Neural crest cell (in vitro differentiated cells): ENCODE measurements around the gene MICU1. TPM values are rescaled to one million over a fixed set of nuclear protein-coding genes. Genes with fewer than 3 reads are reported as not detected.
"Not testable (repeated sequence)": the region's sequence is repeated elsewhere in the genome, so short reads cannot be mapped to it uniquely, and the experiment has no call there.

ENCODE experiments used
- DNase-seq: peaks from one replicate; pipeline ENCODE4 v3.0.0; 2021; ENCODE audit warnings: low read depth, mixed read lengths, low spot score
- H3K27ac Mint-ChIP-seq: one replicate; pipeline ENCODE4 v1.8.0; 2021; ENCODE audit warnings: mild to moderate bottlenecking, mixed read lengths; ENCODE audit not compliant: unreplicated experiment
- H3K27me3 Mint-ChIP-seq: 2 replicates; pipeline ENCODE4 v1.8.0; 2021; ENCODE audit warnings: low read depth, mild to moderate bottlenecking, mixed read lengths
- H3K36me3 Mint-ChIP-seq: 2 replicates; pipeline ENCODE4 v1.8.0; 2021; ENCODE audit warnings: low read depth, mild to moderate bottlenecking, mixed read lengths
- H3K4me1 Mint-ChIP-seq: 2 replicates; pipeline ENCODE4 v1.8.0; 2021; ENCODE audit warnings: mixed read lengths
- H3K4me3 Mint-ChIP-seq: one replicate; pipeline ENCODE4 v1.8.0; 2021; ENCODE audit warnings: mild to moderate bottlenecking, mixed read lengths
- H3K9me3 Mint-ChIP-seq: 2 replicates; pipeline ENCODE4 v1.8.0; 2021; ENCODE audit warnings: mixed read lengths
- total RNA-seq: library from RNA; stranded (reverse); gene quantifications from 2 replicates; pipeline ENCODE4 v1.2.1, GENCODE V29; 2021
- TF ChIP-seq, protein P1 (sequence below): fragments of 200-600 bp; sonication (generic); conservative IDR thresholded peaks from 2 replicates; pipeline ENCODE4 v1.5.0; 2021; ENCODE audit warnings: antibody characterized with exemption, mild to moderate bottlenecking

The MICU1 gene
- total RNA-seq, 1 donor from 2014 or later: 34.1 TPM

DNA sequence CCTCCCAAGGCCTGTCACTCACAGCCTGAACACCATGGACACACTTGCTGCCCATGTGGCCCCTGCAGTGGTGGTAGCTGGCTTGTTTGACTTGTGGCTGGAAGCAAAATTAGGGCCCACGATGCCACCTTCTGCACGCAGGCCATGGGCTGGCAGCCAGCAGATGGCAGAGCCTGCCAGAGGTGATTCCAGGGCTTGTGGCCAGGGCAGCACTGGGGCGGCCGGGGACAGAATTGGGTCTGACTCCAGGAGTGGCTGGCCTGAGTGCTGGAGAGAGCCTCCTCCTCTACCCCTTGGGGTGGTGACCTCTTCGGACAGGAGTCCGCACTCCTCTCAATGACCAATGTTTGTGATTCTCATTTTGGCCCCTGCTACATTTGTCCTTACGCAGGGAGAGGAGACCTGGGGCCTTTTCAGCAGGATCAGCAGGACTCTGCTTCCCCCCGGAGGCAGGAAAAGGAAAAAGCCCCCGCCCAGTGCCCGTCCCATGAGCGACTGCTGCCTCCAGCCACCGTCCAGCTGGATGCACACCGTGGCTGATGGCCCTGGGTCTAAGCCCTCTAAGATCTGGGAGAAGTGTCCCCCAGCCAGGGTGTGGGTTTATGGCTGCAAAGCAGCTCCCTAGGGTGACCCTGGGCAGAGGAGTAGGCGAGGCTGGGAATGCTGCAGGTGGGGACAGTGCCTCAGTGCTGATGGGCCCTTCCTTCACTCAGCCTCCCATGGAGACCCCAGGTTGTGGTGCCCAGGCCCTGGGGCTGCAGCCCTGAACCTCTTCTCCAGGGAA, 297.6 kb downstream of the MICU1 start:
- Mint-ChIP-seq H3K27ac (peak overlapping the region; percentile 43), H3K36me3 (no peaks in the 10 kb centered on the region), H3K4me1 (peaks cover 71% of the 10 kb centered on the region)

DNA sequence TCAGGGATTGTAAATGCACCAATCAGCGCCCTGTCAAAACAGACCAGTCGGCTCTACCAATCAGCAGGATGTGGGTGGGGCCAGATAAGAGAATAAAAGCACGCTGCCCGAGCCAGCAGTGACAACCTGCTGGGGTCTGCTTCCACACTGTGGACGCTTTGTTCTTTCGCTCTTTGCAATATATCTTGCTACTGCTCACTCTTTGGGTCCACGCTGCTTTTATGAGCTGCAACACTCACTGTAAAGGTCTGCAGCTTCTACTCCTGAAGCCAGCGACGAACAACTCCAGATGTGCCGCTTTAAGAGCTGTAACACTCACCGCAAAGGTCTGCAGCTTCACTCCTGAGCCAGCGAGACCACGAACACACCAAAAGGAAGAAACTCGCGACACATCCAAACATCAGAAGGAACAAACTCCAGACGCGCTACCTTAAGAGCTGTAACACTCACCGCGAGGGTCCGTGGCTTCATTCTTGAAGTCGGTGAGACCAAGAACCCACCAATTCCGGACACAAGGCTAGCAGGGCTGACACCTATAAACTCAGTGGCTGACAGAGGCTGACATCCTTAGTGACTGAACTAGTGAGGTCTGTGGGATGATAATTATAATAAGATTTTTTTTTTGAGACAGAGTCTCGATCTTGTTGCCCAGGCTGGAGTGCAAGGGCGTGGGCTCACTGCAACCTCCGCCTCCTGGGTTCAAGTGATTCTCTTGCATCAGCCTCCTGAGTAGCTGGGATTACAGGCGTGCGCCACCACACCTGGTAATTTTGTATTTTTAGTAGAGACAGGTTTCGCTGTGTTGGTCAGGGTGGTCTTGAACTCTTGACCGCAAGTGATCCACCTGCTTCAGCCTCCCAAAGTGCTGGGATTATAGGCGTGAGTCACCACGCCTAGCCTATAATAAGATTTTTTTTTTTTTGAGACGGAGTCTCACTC, 298.9 kb downstream of the MICU1 start:
- not testable (repeated sequence) for H3K9me3 Mint-ChIP-seq, H3K36me3 Mint-ChIP-seq, H3K27me3 Mint-ChIP-seq, DNase-seq
- H3K4me3 Mint-ChIP-seq: peak overlapping the region; percentile 81
- peaks cover 59% of the 10 kb centered on the region for H3K4me1 Mint-ChIP-seq
- H3K27ac Mint-ChIP-seq: peak overlapping the region; percentile 88

More for the DNA sequence above, 297.6 kb downstream of the MICU1 start:
- Mint-ChIP-seq H3K9me3 (no peaks in the 10 kb centered on the region), H3K4me3 (peak overlapping the region; percentile 27), H3K27me3 (peaks cover 2% of the 10 kb centered on the region)
- TF ChIP-seq, protein P1, sequence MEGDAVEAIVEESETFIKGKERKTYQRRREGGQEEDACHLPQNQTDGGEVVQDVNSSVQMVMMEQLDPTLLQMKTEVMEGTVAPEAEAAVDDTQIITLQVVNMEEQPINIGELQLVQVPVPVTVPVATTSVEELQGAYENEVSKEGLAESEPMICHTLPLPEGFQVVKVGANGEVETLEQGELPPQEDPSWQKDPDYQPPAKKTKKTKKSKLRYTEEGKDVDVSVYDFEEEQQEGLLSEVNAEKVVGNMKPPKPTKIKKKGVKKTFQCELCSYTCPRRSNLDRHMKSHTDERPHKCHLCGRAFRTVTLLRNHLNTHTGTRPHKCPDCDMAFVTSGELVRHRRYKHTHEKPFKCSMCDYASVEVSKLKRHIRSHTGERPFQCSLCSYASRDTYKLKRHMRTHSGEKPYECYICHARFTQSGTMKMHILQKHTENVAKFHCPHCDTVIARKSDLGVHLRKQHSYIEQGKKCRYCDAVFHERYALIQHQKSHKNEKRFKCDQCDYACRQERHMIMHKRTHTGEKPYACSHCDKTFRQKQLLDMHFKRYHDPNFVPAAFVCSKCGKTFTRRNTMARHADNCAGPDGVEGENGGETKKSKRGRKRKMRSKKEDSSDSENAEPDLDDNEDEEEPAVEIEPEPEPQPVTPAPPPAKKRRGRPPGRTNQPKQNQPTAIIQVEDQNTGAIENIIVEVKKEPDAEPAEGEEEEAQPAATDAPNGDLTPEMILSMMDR: peak; percentile 69
- DNase-seq: peak; percentile 62

GRCh38 chr10:72325243-72326175, 300.4 kb downstream of the MICU1 start:
- H3K9me3 Mint-ChIP-seq, H3K27me3 Mint-ChIP-seq, DNase-seq, H3K36me3 Mint-ChIP-seq: not testable (repeated sequence)
- H3K4me3 Mint-ChIP-seq: peak overlapping the region; percentile 62
- H3K27ac Mint-ChIP-seq: peak overlapping the region; percentile 75
- peaks cover 51% of the 10 kb centered on the region for H3K4me1 Mint-ChIP-seq

DNA sequence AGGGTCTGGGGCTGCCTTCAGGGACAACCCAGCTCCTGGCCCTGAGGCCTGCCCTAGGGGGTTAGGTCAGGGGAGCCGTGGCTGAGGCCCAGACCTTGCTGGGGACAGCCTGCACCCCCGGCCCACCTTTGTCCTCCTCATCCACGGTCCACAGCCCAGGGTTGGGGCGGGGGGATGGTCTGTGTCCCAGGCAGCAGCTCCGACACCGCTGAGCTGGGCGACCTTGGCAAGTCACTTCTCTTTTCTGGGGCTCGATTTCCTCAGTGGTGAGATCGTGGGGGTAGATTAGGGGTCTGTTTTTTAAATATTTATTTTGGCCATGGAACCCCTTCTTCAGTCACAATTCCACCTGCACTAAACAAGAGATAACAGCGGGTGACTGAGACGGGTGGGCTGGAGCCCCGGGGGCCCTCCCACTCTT, 302.1 kb downstream of the MICU1 start:
- no peak for DNase-seq
- Mint-ChIP-seq H3K36me3 (no peaks in the 10 kb centered on the region), H3K9me3 (no peaks in the 10 kb centered on the region), H3K27ac (no peak overlapping the region), H3K27me3 (no peaks in the 10 kb centered on the region), H3K4me1 (peaks cover 49% of the 10 kb centered on the region), H3K4me3 (no peak overlapping the region)
- TF ChIP-seq, protein P1: no peak

- peaks cover 50% of the 10 kb centered on the region for H3K4me1 Mint-ChIP-seq
- DNase-seq: no peak
- no peaks in the 10 kb centered on the region for H3K36me3 Mint-ChIP-seq
These were observed 302.6 kb downstream of the MICU1 start for GRCh38 chr10:72323108-72323749.

More at GRCh38 chr10:72323108-72323749, 302.6 kb downstream of the MICU1 start:
- no peak overlapping the region for H3K4me3 Mint-ChIP-seq
- TF ChIP-seq, protein P1: no peak
- no peaks in the 10 kb centered on the region for H3K27me3 Mint-ChIP-seq
- no peaks in the 10 kb centered on the region for H3K9me3 Mint-ChIP-seq
- no peak overlapping the region for H3K27ac Mint-ChIP-seq
